ENCODE measurements around the gene RLN3.
A peak's percentile ranks its signal among the peaks of the same experiment; 100 is the strongest.

RLN3 gene

DNA sequence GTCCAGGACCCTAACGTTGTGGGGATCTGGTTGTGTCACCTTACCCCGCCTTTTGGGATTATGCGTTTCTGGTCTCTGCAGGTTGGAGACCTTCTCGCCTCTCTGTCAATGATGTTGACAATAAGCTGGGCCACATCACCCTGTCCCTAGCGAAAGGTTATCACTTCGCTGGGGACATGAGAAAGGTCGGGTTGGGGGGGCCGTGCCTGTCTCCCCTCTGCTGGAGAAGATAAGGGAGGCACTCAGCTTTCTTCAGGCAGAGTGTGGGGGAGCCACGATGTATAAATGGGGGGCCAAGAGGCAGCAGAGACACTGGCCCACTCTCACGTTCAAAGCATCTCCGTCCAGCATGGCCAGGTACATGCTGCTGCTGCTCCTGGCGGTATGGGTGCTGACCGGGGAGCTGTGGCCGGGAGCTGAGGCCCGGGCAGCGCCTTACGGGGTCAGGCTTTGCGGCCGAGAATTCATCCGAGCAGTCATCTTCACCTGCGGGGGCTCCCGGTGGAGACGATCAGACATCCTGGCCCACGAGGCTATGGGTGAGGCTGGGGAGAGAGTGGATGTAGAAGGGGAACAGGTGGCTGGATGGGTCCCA lies at the start of gene RLN3:
RLN3 (plus strand) TSS at position 293 of the 595 bp plus-strand sequence; CDS start at position 350, 57 bp downstream.
- H3K9me3 ChIP-seq (ENCODE audit: low read length) = no peaks in the 10 kb centered on the region
- peaks cover 0 to 19% of the 10 kb centered on the region in 2 donors for H3K27me3 ChIP-seq (ENCODE audit: control insufficient read depth in 1 of 2, insufficient read depth in 2 of 2, low read length in 2 of 2)
- H3K36me3 ChIP-seq (ENCODE audit: insufficient read depth, low read length) = no peaks in the 10 kb centered on the region
- no peak within 1 kb of the TSS for H3K9ac ChIP-seq (ENCODE audit: low read length)
- H3K4me1 ChIP-seq (ENCODE audit: insufficient read depth, low read length) = peaks cover 4% of the 10 kb centered on the region
- no peak within 1 kb of the TSS for H3K27ac ChIP-seq (ENCODE audit: low read depth, low read length)
- no peak within 1 kb of the TSS for H3K4me3 ChIP-seq (ENCODE audit: low read depth in 1 of 2, low read length in 2 of 2)

DNA sequence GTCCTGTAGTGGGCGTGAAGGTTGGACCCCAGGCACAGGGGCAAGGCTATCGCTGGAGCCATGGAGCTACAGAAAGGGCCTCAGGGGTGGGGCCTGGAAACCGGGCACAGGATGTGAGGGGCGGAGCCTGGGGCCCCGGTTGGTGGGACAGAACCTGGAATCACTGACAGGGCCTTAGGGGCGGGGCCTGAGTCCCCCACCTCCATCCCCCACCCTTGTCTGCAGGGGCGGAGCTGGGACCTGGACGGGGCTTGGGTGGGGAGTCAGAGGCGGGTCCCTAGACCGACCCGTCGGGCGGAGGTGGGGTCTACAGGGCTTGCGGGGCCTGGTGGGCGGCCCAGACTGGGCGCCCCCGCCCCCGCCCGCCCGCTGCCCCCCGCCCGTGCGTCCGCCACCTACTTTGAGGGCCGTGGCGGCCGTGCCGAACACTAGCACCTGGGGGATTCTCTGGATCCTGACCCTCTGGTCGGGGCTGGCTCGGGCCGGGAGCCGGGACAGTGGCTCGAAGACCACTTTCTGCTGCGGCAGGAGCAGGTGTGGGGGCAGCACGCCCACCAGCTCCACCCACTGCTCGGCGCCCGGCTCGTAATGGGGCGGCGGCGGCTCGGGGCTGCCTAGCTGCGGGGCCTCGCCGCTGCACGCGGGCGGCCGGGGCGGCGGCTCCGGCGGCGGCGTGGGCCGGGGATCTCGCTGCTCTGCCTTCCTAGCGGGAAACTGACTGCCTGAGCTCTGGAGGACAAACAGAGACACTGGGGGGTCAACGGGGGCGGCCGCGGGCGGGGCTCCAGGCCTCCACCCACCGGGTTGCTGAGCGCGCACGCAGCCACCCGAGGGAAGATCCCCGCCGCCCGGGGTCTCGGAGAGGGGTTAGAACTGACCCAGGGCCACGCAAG lies 49.4 kb upstream of the RLN3 start:
- H3K27me3 ChIP-seq (ENCODE audit: control insufficient read depth in 1 of 2, insufficient read depth in 2 of 2, low read length in 2 of 2) = no peaks in the 10 kb centered on the region
- H3K9ac ChIP-seq (ENCODE audit: low read length) = no peak overlapping the region
- peak overlapping the region; percentile 34 for H3K27ac ChIP-seq (ENCODE audit: low read depth, low read length)
- H3K4me1 ChIP-seq (ENCODE audit: insufficient read depth, low read length) = peaks cover 5% of the 10 kb centered on the region
- H3K4me3 ChIP-seq (ENCODE audit: low read depth in 1 of 2, low read length in 2 of 2) = peak overlapping the region; percentile 33 to 41
- H3K9me3 ChIP-seq (ENCODE audit: low read length) = no peaks in the 10 kb centered on the region
- no peaks in the 10 kb centered on the region for H3K36me3 ChIP-seq (ENCODE audit: insufficient read depth, low read length)

DNA sequence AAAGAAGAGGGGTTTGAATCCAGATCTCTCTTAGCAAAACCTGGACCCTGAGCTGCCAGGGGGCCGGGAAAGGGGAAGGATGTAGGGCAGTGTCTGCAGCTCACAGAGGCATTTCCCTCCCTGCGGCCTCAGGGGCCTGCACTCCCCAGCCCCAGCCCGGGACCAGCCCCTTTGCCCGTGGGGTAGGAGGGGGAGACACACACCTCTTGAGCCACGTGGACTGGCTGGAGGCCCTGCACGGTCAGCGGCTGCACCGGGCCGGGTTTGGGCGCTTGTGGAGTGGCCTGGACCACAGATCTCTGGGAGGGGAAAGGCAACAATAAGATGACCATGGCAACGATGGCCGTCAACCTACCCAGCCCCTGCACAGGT lies 48.7 kb upstream of the RLN3 start:
- Histone ChIP-seq H3K9me3 (ENCODE audit: low read length) (no peaks in the 10 kb centered on the region), H3K27ac (ENCODE audit: low read depth, low read length) (peak overlapping the region; percentile 34), H3K9ac (ENCODE audit: low read length) (no peak overlapping the region), H3K36me3 (ENCODE audit: insufficient read depth, low read length) (no peaks in the 10 kb centered on the region), H3K4me3 (ENCODE audit: low read depth in 1 of 2, low read length in 2 of 2) (peak overlapping the region; percentile 33 to 41), H3K4me1 (ENCODE audit: insufficient read depth, low read length) (peaks cover 5% of the 10 kb centered on the region), H3K27me3 (ENCODE audit: control insufficient read depth in 1 of 2, insufficient read depth in 2 of 2, low read length in 2 of 2) (no peaks in the 10 kb centered on the region)

- no peaks in the 10 kb centered on the region for H3K27me3 ChIP-seq (ENCODE audit: control insufficient read depth in 1 of 2, insufficient read depth in 2 of 2, low read length in 2 of 2)
- H3K4me1 ChIP-seq (ENCODE audit: insufficient read depth, low read length) = peaks cover 5% of the 10 kb centered on the region
- H3K27ac ChIP-seq (ENCODE audit: low read depth, low read length) = no peak overlapping the region
- no peaks in the 10 kb centered on the region for H3K9me3 ChIP-seq (ENCODE audit: low read length)
- no peaks in the 10 kb centered on the region for H3K36me3 ChIP-seq (ENCODE audit: insufficient read depth, low read length)
- H3K4me3 ChIP-seq (ENCODE audit: low read depth in 1 of 2, low read length in 2 of 2) = no peak overlapping the region
- H3K9ac ChIP-seq (ENCODE audit: low read length) = no peak overlapping the region
Observed at GRCh38 chr19:13979686-13980085, 48.3 kb upstream of the RLN3 start.

DNA sequence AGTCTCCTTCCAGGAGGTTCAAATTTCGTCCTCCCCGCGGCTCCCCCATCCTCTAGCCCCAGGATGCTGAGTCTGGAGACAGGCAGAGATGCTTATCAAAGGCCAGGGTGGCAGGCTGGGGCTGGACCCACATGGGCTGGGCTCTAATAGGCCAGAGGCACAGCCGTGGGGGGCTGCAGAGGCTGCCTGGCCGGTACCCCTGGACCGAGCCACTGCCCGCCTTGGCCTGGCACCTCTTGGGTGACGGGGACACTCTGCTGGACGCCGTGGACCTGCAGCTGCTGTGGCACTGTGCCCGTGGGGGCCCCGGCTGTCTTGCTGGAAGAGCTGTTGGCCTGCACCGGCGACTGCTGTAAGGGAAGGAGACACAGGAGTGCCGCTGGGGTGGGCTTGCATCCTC lies 47.6 kb upstream of the RLN3 start:
- Histone ChIP-seq H3K4me3 (ENCODE audit: low read depth in 1 of 2, low read length in 2 of 2) (no peak overlapping the region), H3K36me3 (ENCODE audit: insufficient read depth, low read length) (no peaks in the 10 kb centered on the region), H3K4me1 (ENCODE audit: insufficient read depth, low read length) (peaks cover 5% of the 10 kb centered on the region), H3K27ac (ENCODE audit: low read depth, low read length) (no peak overlapping the region), H3K27me3 (ENCODE audit: control insufficient read depth in 1 of 2, insufficient read depth in 2 of 2, low read length in 2 of 2) (no peaks in the 10 kb centered on the region), H3K9ac (ENCODE audit: low read length) (no peak overlapping the region), H3K9me3 (ENCODE audit: low read length) (no peaks in the 10 kb centered on the region)

GRCh38 chr19:13981021-13981420 lies 46.9 kb upstream of the RLN3 start:
- Histone ChIP-seq H3K9me3 (ENCODE audit: low read length) (no peaks in the 10 kb centered on the region), H3K9ac (ENCODE audit: low read length) (no peak overlapping the region), H3K4me1 (ENCODE audit: insufficient read depth, low read length) (peaks cover 8% of the 10 kb centered on the region), H3K36me3 (ENCODE audit: insufficient read depth, low read length) (no peaks in the 10 kb centered on the region), H3K4me3 (ENCODE audit: low read depth in 1 of 2, low read length in 2 of 2) (no peak overlapping the region), H3K27me3 (ENCODE audit: control insufficient read depth in 1 of 2, insufficient read depth in 2 of 2, low read length in 2 of 2) (no peaks in the 10 kb centered on the region), H3K27ac (ENCODE audit: low read depth, low read length) (no peak overlapping the region)

DNA sequence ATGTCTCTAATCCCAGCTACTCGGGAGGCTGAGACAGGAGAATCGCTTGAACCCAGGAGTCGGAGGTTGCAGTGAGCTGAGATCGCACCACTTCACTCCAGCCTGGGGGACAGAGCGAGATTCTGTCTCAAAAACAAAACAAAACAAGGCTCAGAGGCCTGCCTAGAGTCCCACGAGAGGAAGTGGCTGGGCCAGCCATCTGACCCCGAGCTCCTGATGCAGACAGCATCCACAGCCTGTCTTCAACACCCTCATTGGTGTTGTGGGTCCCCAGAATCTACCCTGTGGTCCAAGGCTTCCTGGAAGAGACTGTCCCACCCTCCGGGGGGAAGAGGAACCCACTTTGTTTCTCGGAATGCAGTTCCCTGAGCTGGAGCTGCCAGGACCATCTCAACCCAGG lies 46.5 kb upstream of the RLN3 start:
- Histone ChIP-seq H3K27ac (ENCODE audit: low read depth, low read length) (no peak overlapping the region), H3K9me3 (ENCODE audit: low read length) (no peaks in the 10 kb centered on the region), H3K9ac (ENCODE audit: low read length) (no peak overlapping the region), H3K36me3 (ENCODE audit: insufficient read depth, low read length) (no peaks in the 10 kb centered on the region), H3K4me3 (ENCODE audit: low read depth in 1 of 2, low read length in 2 of 2) (no peak overlapping the region), H3K27me3 (ENCODE audit: control insufficient read depth in 1 of 2, insufficient read depth in 2 of 2, low read length in 2 of 2) (no peaks in the 10 kb centered on the region), H3K4me1 (ENCODE audit: insufficient read depth, low read length) (peaks cover 11% of the 10 kb centered on the region)

GRCh38 chr19:13981988-13982501 lies 45.9 kb upstream of the RLN3 start:
- no peaks in the 10 kb centered on the region for H3K9me3 ChIP-seq (ENCODE audit: low read length)
- H3K27me3 ChIP-seq (ENCODE audit: control insufficient read depth in 1 of 2, insufficient read depth in 2 of 2, low read length in 2 of 2) = no peaks in the 10 kb centered on the region
- no peak overlapping the region for H3K27ac ChIP-seq (ENCODE audit: low read depth, low read length)
- H3K9ac ChIP-seq (ENCODE audit: low read length) = no peak overlapping the region
- H3K4me1 ChIP-seq (ENCODE audit: insufficient read depth, low read length) = peaks cover 11% of the 10 kb centered on the region
- H3K4me3 ChIP-seq (ENCODE audit: low read depth in 1 of 2, low read length in 2 of 2) = no peak overlapping the region
- no peaks in the 10 kb centered on the region for H3K36me3 ChIP-seq (ENCODE audit: insufficient read depth, low read length)

DNA sequence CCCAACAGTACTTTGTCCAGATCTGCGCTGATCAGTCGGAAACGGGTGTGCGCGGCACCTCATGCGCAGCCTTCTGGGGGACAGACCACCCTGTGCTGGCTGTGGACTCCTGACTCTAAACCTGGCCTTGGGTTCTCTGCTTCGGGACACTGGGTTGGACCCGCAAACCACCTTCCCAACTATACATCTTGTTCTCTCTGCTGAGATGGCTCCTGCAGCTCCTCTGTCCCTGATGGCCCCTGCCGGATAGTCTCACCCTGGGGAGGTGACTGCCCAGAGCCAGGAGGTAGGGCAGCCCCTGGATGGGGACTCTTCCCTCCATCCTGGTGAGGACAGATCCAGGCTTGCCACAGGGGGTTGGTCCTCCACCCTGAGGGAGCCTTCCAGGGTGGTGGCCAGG lies 45.2 kb upstream of the RLN3 start:
- Histone ChIP-seq H3K4me1 (ENCODE audit: insufficient read depth, low read length) (peaks cover 11% of the 10 kb centered on the region), H3K4me3 (ENCODE audit: low read depth in 1 of 2, low read length in 2 of 2) (no peak overlapping the region), H3K27ac (ENCODE audit: low read depth, low read length) (no peak overlapping the region), H3K9me3 (ENCODE audit: low read length) (no peaks in the 10 kb centered on the region), H3K27me3 (ENCODE audit: control insufficient read depth in 1 of 2, insufficient read depth in 2 of 2, low read length in 2 of 2) (no peaks in the 10 kb centered on the region), H3K9ac (ENCODE audit: low read length) (no peak overlapping the region), H3K36me3 (ENCODE audit: insufficient read depth, low read length) (no peaks in the 10 kb centered on the region)

DNA sequence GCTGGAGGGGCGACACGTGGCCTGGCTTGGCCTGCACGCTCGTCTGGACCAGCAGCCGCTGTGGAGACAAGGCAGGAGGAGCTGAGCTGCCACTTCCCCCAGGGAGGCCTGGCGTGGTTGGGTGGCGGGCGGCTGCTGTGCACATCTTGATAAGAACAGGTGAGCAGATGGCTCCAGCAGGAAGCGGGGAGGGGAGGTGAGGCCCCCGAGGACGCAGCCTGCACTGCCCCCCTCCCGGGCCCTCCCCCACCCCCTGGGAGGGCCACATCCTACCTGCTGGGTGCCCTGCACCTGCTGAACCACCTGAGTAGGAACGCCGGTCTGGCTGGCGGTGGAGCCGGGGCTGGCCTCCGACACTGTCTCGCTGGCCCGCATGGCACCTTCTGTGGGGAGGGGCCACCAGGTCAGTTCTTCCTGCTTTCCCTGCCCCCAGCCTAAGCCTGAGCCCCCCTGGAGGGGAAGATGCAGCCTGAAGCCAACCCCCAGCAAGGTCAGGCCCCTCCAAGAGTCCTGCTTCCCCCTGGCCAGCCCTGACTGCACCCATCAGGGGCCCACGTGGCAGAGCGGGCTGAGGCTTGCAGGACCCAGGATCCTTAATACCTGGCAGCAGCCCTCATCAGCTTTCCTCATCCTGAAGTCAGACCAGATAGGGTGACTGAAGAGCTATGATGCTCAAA lies 44.6 kb upstream of the RLN3 start:
- Histone ChIP-seq H3K9me3 (ENCODE audit: low read length) (no peaks in the 10 kb centered on the region), H3K27me3 (ENCODE audit: control insufficient read depth in 1 of 2, insufficient read depth in 2 of 2, low read length in 2 of 2) (no peaks in the 10 kb centered on the region), H3K4me1 (ENCODE audit: insufficient read depth, low read length) (peaks cover 11% of the 10 kb centered on the region), H3K4me3 (ENCODE audit: low read depth in 1 of 2, low read length in 2 of 2) (no peak overlapping the region), H3K27ac (ENCODE audit: low read depth, low read length) (no peak overlapping the region), H3K36me3 (ENCODE audit: insufficient read depth, low read length) (no peaks in the 10 kb centered on the region), H3K9ac (ENCODE audit: low read length) (no peak overlapping the region)

DNA sequence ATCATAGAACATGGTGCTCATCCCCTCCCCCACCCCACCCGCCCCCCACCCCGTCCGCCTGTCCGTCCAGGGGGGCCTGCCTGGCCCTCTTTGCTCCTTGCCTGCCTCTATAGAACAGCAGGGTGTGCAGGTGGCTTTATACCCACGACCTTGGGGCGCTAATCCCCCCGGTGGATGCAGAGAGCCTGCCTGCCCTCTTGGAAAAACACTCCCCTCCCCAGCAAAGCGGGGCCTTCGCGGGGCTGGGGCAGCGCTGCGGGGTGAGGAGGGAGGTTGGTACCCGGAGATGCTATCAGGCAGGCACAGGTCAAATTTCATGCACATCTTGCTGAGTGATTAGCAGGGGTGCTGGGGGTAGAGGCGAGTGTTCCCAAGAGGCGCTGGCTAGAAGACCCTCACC lies 43.8 kb upstream of the RLN3 start:
- Histone ChIP-seq H3K9ac (ENCODE audit: low read length) (no peak overlapping the region), H3K4me3 (ENCODE audit: low read depth in 1 of 2, low read length in 2 of 2) (no peak overlapping the region), H3K27me3 (ENCODE audit: control insufficient read depth in 1 of 2, insufficient read depth in 2 of 2, low read length in 2 of 2) (no peaks in the 10 kb centered on the region), H3K9me3 (ENCODE audit: low read length) (no peaks in the 10 kb centered on the region), H3K36me3 (ENCODE audit: insufficient read depth, low read length) (no peaks in the 10 kb centered on the region), H3K27ac (ENCODE audit: low read depth, low read length) (no peak overlapping the region), H3K4me1 (ENCODE audit: insufficient read depth, low read length) (peaks cover 10% of the 10 kb centered on the region)

All from muscle layer of colon (tissue), 2 donors.